ENCODE measurements around the gene ARHGEF28.
A peak's percentile ranks its signal among the peaks of the same experiment; 100 is the strongest.

The ARHGEF28 gene

GRCh38 chr5:73663161-73663859 lies 37.3 kb downstream of the ARHGEF28 start:
- no peak for DNase-seq

GRCh38 chr5:73663860-73664240 lies 37.9 kb downstream of the ARHGEF28 start:
- no peak for DNase-seq

GRCh38 chr5:73664796-73665195 lies 38.8 kb downstream of the ARHGEF28 start:
- no peak for DNase-seq

- no peak for DNase-seq
Observed at GRCh38 chr5:73666891-73667290, 40.9 kb downstream of the ARHGEF28 start.

- DNase-seq = no peak
Observed at GRCh38 chr5:73668017-73668416, 42.0 kb downstream of the ARHGEF28 start.

- peak; percentile 27 for DNase-seq
Observed at GRCh38 chr5:73668486-73669111, 42.6 kb downstream of the ARHGEF28 start.

- DNase-seq = no peak
Observed at GRCh38 chr5:73670731-73671130, 44.7 kb downstream of the ARHGEF28 start.

GRCh38 chr5:73672132-73672531 lies 46.1 kb downstream of the ARHGEF28 start:
- DNase-seq = no peak

- DNase-seq = no peak
Observed at GRCh38 chr5:73673161-73673591, 47.2 kb downstream of the ARHGEF28 start.

- no peak for DNase-seq
Observed at GRCh38 chr5:73674669-73675004, 48.6 kb downstream of the ARHGEF28 start.

- no peak for DNase-seq
Observed at GRCh38 chr5:73678322-73678740, 52.3 kb downstream of the ARHGEF28 start.

GRCh38 chr5:73678807-73679206 lies 52.8 kb downstream of the ARHGEF28 start:
- no peak for DNase-seq

- no peak for DNase-seq
Observed at GRCh38 chr5:73682176-73682575, 56.2 kb downstream of the ARHGEF28 start.

- DNase-seq = no peak
Observed at GRCh38 chr5:73684691-73685090, 58.7 kb downstream of the ARHGEF28 start.

- DNase-seq = no peak
Observed at GRCh38 chr5:73686912-73687311, 60.9 kb downstream of the ARHGEF28 start.

- no peak for DNase-seq
Observed at GRCh38 chr5:73687357-73687756, 61.4 kb downstream of the ARHGEF28 start.

GRCh38 chr5:73690015-73690414 lies 64.0 kb downstream of the ARHGEF28 start:
- no peak for DNase-seq

GRCh38 chr5:73691302-73692080 lies 65.5 kb downstream of the ARHGEF28 start:
- no peak for DNase-seq

GRCh38 chr5:73692166-73692640 lies 66.2 kb downstream of the ARHGEF28 start:
- no peak for DNase-seq

- DNase-seq = no peak
Observed at GRCh38 chr5:73692981-73693380, 67.0 kb downstream of the ARHGEF28 start.

- no peak for DNase-seq
Observed at GRCh38 chr5:73693573-73694061, 67.6 kb downstream of the ARHGEF28 start.

GRCh38 chr5:73694089-73694488 lies 68.1 kb downstream of the ARHGEF28 start:
- no peak for DNase-seq

GRCh38 chr5:73698011-73698410 lies 72.0 kb downstream of the ARHGEF28 start:
- no peak for DNase-seq

GRCh38 chr5:73701566-73701965 lies 75.6 kb downstream of the ARHGEF28 start:
- no peak for DNase-seq

Data from DMS79 (cell line).